ENCODE data around the gene NAXD. TPM values are rescaled to one million over a fixed set of nuclear protein-coding genes. Genes with fewer than 3 reads are reported as not detected.

NAXD gene
- total and polyA plus RNA-seq, 10 of the 15 experiments (the other 5 are each of a cell fraction or from before 2014, with no cell fraction given) = 1.5 to 36.2 (median 23.8) TPM

- peaks cover 3% of the 10 kb centered on the region; the same call in 1 of the 2 replicates for H4K20me1 ChIP-seq (ENCODE audit: control insufficient read depth, insufficient read depth)
- H3K4me2 ChIP-seq (ENCODE audit: control insufficient read depth, insufficient read depth) = 0 out of 2 replicates have a peak overlapping the region, but pooled peaks have one; percentile 22
- intact Hi-C loops (cut with micrococcal nuclease; ENCODE audit: unreplicated experiment) = loop anchor here (5.0 kb wide), 2 partner anchors 59 to 294 kb away; no protein-coding TSS in a partner anchor
- ChIA-PET RAD21 (ENCODE audit: unreplicated experiment) (interaction anchor here (0.7 to 4.3 kb wide), 5 partner anchors 93 to 397 kb away, joined by 3 to 22 read pairs (median 4); no protein-coding TSS in a partner anchor), POLR2A (interaction anchor here (1.2 to 1.6 kb wide), 3 partner anchors 11 to 96 kb away, joined by 3 to 6 read pairs (median 4); no protein-coding TSS in a partner anchor), SMC1A (ENCODE audit: uncharacterized antibody, unreplicated experiment) (interaction anchor here (1.0 to 2.7 kb wide), 7 partner anchors 21 to 200 kb away, joined by 3 to 8 read pairs (median 4); no protein-coding TSS in a partner anchor), CTCF (interaction anchor here (0.6 to 3.1 kb wide), 6 partner anchors 12 to 399 kb away, joined by 3 to 18 read pairs (median 4); no protein-coding TSS in a partner anchor)
- H2AFZ ChIP-seq (ENCODE audit: control insufficient read depth, low read depth, low read length) = no peak overlapping the region
- H3K9me3 ChIP-seq (replicated peaks; ENCODE audit: control insufficient read depth, insufficient read depth, low read length) = no peaks in the 10 kb centered on the region
- ATAC-seq = no peak
- peaks cover 73% of the 10 kb centered on the region for H3K79me2 ChIP-seq (ENCODE audit: control insufficient read depth, insufficient read depth, low read length)
- in situ Hi-C loops (cut with MboI) = no loop called here
- 96% methylated on average over 9 of the region's 9 CpGs for WGBS (ENCODE audit: insufficient coverage, insufficient replicate concordance, low lambda C conversion rate, missing lambda C conversion rate)
- no TSS peak for BruUV-seq (replicated peaks)
- peaks cover 3 to 4% of the 10 kb centered on the region in 2 experiments for H3K36me3 ChIP-seq (ENCODE audit: control insufficient read depth in 2 of 2, insufficient read depth in 2 of 2, low read length in 1 of 2)
- TF ChIP-seq FOS (IDR thresholded peaks at IDR 0.05; ENCODE audit: borderline replicate concordance, extremely low read depth, insufficient read length) (no peak), USF1 (IDR thresholded peaks at IDR 0.05; ENCODE audit: borderline replicate concordance, extremely low read length, insufficient read depth, low read depth, low read length) (no peak), POLR2AphosphoS2 (IDR thresholded peaks at IDR 0.05; ENCODE audit: low read depth, low read length) (no peak), RFX5 (IDR thresholded peaks at IDR 0.05; ENCODE audit: low read depth, low read length) (no peak), KLF5 (IDR thresholded peaks at IDR 0.05; ENCODE audit: partially characterized antibody) (no peak), CEBPB (IDR thresholded peaks at IDR 0.05; ENCODE audit: borderline replicate concordance in 1 of 2, low read depth in 2 of 2, low read length in 2 of 2) (no peak), SRF (IDR thresholded peaks at IDR 0.05; ENCODE audit: low read depth in 2 of 2, low read length in 2 of 2) (no peak), BRCA1 (IDR thresholded peaks at IDR 0.05; ENCODE audit: low read depth, low read length) (no peak), HDAC6 (IDR thresholded peaks at IDR 0.05; ENCODE audit: unreplicated experiment) (no peak), ASH2L (IDR thresholded peaks at IDR 0.05; ENCODE audit: borderline replicate concordance, low read depth) (no peak), ZSCAN29 (IDR thresholded peaks at IDR 0.05) (no peak)
- no peak overlapping the region for H3K27ac ChIP-seq (ENCODE audit: control insufficient read depth, insufficient read depth)
- no peak for FAIRE-seq
- H3K4me3 ChIP-seq = no peak overlapping the region
- no peaks in the 10 kb centered on the region for H3K27me3 ChIP-seq (replicated peaks in 1 of 2; ENCODE audit: control insufficient read depth in 2 of 2, insufficient read depth in 2 of 2, low read length in 1 of 2)
- no peak for DNase-seq (ENCODE audit: low read depth, low spot score)
- H3K9ac ChIP-seq (ENCODE audit: control insufficient read depth, insufficient read depth, low read length) = no peak overlapping the region
- peaks cover 10% of the 10 kb centered on the region for H3K4me1 ChIP-seq (ENCODE audit: control insufficient read depth, insufficient read depth, low read length)
Observed at GRCh38 chr13:110618780-110619179, 3.4 kb downstream of the NAXD start.
